OCI-LY1 (cell line): ENCODE data around the gene SH3GL2.

Experiments
- H2AFZ ChIP-seq: fragments of 200-600 bp; sonication (generic), shearing (Covaris generic); 2 replicates; pipeline ENCODE4 v1.6.0; 2014; ENCODE audit warnings: antibody characterized with exemption, mild to moderate bottlenecking, low read length
- H3F3A ChIP-seq: fragments of 200-600 bp; sonication (generic), shearing (Covaris generic); 2 replicates; pipeline ENCODE4 v1.6.0; 2014; ENCODE audit warnings: mild to moderate bottlenecking, antibody characterized with exemption, low read length, moderate library complexity; ENCODE audit not compliant: insufficient read depth
- H3K27ac ChIP-seq: fragments of 200-600 bp; sonication (generic); 2 replicates; pipeline ENCODE4 v1.5.1; 2014; ENCODE audit warnings: low read length, mixed run types, mild to moderate bottlenecking, low read depth; ENCODE audit not compliant: poor library complexity, severe bottlenecking
- H3K27me3 ChIP-seq: fragments of 200-600 bp; sonication (generic); 2 replicates; pipeline ENCODE4 v1.6.0; 2014; ENCODE audit warnings: antibody characterized with exemption, mild to moderate bottlenecking, low read length, moderate library complexity; ENCODE audit not compliant: insufficient read depth
- H3K36me3 ChIP-seq: fragments of 200-600 bp; sonication (generic); 2 replicates; pipeline ENCODE4 v1.6.1; 2014; ENCODE audit warnings: mild to moderate bottlenecking, antibody characterized with exemption, low read length, moderate library complexity, mixed read lengths; ENCODE audit not compliant: insufficient read depth
- H3K4me1 ChIP-seq: fragments of 200-600 bp; sonication (generic); 2 replicates; pipeline ENCODE4 v1.5.1; 2014; ENCODE audit warnings: mild to moderate bottlenecking, low read length, moderate library complexity; ENCODE audit not compliant: insufficient read depth, severe bottlenecking
- H3K4me2 ChIP-seq: fragments of 200-600 bp; sonication (generic), shearing (Covaris generic); 2 replicates; pipeline ENCODE4 v1.6.1; 2014; ENCODE audit warnings: low read length
- H3K4me3 ChIP-seq: fragments of 200-600 bp; sonication (generic); 2 replicates; pipeline ENCODE4 v1.5.1; 2014; ENCODE audit warnings: low read length, low read depth, mild to moderate bottlenecking, mixed read lengths; ENCODE audit not compliant: poor library complexity, severe bottlenecking
- H3K79me2 ChIP-seq: fragments of 200-600 bp; shearing (Covaris generic); 2 replicates; pipeline ENCODE4 v1.6.1; 2016; ENCODE audit warnings: mixed run types, low read length, mixed read lengths; ENCODE audit not compliant: insufficient read depth
- H3K9ac ChIP-seq: fragments of 200-600 bp; sonication (generic), shearing (Covaris generic); 2 replicates; pipeline ENCODE4 v1.6.1; 2014; ENCODE audit warnings: mild to moderate bottlenecking, low read length, mixed read lengths
- H3K9me2 ChIP-seq: fragments of 200-600 bp; sonication (generic), shearing (Covaris generic); 2 replicates; pipeline ENCODE4 v1.6.1; 2014; ENCODE audit warnings: low read depth, mild to moderate bottlenecking, low read length, mixed read lengths
- H3K9me3 ChIP-seq: fragments of 200-600 bp; shearing (Covaris generic); 2 replicates; pipeline ENCODE4 v1.6.1; 2014; ENCODE audit warnings: low read length, mixed read lengths
- H4K20me1 ChIP-seq: fragments of 200-600 bp; sonication (generic), shearing (Covaris generic); 2 replicates; pipeline ENCODE4 v1.6.0; 2016; ENCODE audit warnings: mild to moderate bottlenecking, low read length; ENCODE audit not compliant: insufficient read depth
- EZH2 ChIP-seq: fragments of 200-600 bp; sonication (generic), shearing (Covaris generic); IDR thresholded peaks from 2 replicates; pipeline ENCODE4 v1.8.0; 2017; ENCODE audit warnings: borderline replicate concordance, mixed run types, mild to moderate bottlenecking, antibody characterized with exemption, low read length, moderate library complexity, mixed read lengths
- TF ChIP-seq, protein P1 (sequence below): fragments of 200-600 bp; sonication (generic), shearing (Covaris generic); IDR thresholded peaks from 2 replicates; pipeline ENCODE4 v1.5.1; 2017; ENCODE audit warnings: mild to moderate bottlenecking, antibody characterized with exemption, low read length, moderate library complexity, mixed read lengths

SH3GL2 gene

DNA sequence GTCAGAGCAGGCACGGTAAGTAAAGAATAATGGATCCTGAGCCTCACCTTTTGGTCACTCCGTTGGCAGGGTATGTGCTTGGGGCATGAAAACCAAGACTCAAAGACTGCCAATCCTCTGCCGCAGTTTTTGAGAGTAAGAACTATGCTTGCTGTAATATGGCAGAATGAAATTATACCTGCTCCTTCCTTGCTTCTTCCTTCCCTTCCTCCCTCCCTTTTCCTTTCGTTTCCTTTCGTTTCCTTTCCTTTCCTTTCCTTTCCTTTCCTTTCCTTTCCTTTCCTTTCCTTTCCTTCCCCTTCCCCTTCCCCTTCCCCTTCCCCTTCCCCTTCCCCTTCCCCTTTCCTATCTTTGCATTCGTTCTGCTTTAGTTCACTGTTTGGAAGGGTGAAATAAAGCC is 43.9 kb downstream of the SH3GL2 start:
- no peaks in the 10 kb centered on the region for H3K4me1 ChIP-seq
- H3K4me3 ChIP-seq, result no peak overlapping the region
- H3K79me2 ChIP-seq, result no peaks in the 10 kb centered on the region
- TF ChIP-seq, protein P1, sequence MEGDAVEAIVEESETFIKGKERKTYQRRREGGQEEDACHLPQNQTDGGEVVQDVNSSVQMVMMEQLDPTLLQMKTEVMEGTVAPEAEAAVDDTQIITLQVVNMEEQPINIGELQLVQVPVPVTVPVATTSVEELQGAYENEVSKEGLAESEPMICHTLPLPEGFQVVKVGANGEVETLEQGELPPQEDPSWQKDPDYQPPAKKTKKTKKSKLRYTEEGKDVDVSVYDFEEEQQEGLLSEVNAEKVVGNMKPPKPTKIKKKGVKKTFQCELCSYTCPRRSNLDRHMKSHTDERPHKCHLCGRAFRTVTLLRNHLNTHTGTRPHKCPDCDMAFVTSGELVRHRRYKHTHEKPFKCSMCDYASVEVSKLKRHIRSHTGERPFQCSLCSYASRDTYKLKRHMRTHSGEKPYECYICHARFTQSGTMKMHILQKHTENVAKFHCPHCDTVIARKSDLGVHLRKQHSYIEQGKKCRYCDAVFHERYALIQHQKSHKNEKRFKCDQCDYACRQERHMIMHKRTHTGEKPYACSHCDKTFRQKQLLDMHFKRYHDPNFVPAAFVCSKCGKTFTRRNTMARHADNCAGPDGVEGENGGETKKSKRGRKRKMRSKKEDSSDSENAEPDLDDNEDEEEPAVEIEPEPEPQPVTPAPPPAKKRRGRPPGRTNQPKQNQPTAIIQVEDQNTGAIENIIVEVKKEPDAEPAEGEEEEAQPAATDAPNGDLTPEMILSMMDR, result no peak
- TF ChIP-seq EZH2, result no peak
- no peaks in the 10 kb centered on the region for H3K9me3 ChIP-seq
- H3K27ac ChIP-seq, result no peak overlapping the region
- no peak overlapping the region for H3K4me2 ChIP-seq
- no peaks in the 10 kb centered on the region for H3K9me2 ChIP-seq
- H2AFZ ChIP-seq, result no peak overlapping the region
- no peaks in the 10 kb centered on the region for H4K20me1 ChIP-seq
- no peaks in the 10 kb centered on the region for H3K27me3 ChIP-seq
- H3K9ac ChIP-seq, result no peak overlapping the region
- H3K36me3 ChIP-seq, result no peaks in the 10 kb centered on the region
- H3F3A ChIP-seq, result no peaks in the 10 kb centered on the region

DNA sequence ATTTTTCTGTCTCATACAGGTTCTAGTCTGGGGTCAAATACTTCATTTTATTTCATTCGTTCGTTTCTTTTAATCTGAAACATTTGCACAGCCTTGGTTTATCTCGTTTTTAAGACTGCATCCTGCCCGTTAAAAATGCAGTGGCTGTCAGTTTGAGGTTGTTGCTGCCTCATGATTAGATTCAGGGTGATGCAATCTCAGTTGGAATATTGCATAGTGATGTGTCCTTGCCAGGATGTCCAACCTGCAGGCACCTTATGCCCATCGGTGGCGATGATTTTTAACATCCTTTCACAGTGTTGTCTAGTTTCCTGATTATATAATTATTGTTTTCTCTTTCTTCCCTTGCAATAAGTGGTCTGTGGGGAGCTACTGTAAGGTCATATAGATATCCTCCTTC is 45.1 kb downstream of the SH3GL2 start:
- Histone ChIP-seq H3F3A (no peaks in the 10 kb centered on the region), H4K20me1 (no peaks in the 10 kb centered on the region), H3K9ac (no peak overlapping the region), H3K9me3 (no peaks in the 10 kb centered on the region), H3K9me2 (no peaks in the 10 kb centered on the region), H3K36me3 (no peaks in the 10 kb centered on the region), H2AFZ (no peak overlapping the region), H3K27me3 (no peaks in the 10 kb centered on the region), H3K4me1 (no peaks in the 10 kb centered on the region), H3K27ac (no peak overlapping the region), H3K4me3 (no peak overlapping the region), H3K79me2 (no peaks in the 10 kb centered on the region), H3K4me2 (no peak overlapping the region)
- no peak for TF ChIP-seq EZH2
- TF ChIP-seq, protein P1, result no peak

DNA sequence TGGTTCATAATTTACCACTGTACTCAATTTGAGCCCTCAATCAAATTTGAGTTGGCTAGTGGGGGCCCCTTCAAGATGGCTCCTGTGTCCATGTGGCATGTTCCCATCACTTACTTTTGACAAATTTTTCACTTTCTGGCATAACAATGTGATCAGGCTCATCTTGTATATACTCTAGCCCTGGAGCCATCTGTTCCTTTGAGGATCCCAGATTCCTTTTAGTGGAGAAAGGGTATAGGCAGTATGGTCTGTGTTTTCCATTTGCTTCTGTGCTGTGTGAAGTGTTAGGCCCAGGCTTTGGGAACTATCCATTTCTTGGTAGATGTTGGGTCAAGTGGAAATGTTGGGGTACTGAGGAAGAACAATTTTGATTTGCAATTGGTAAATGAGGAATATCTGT is 45.7 kb downstream of the SH3GL2 start:
- TF ChIP-seq, protein P1, result no peak
- TF ChIP-seq EZH2, result no peak
- Histone ChIP-seq H3K36me3 (no peaks in the 10 kb centered on the region), H3K79me2 (no peaks in the 10 kb centered on the region), H3F3A (no peaks in the 10 kb centered on the region), H3K9ac (no peak overlapping the region), H3K4me3 (no peak overlapping the region), H3K27me3 (no peaks in the 10 kb centered on the region), H3K4me1 (no peaks in the 10 kb centered on the region), H3K4me2 (no peak overlapping the region), H3K9me3 (no peaks in the 10 kb centered on the region), H3K9me2 (no peaks in the 10 kb centered on the region), H4K20me1 (no peaks in the 10 kb centered on the region), H3K27ac (no peak overlapping the region), H2AFZ (no peak overlapping the region)
